Peyer's patch (tissue), 4 donors: ENCODE measurements around the gene ZER1.

Source experiments
- POLR2A ChIP-seq, 2 donors: fragments of 450-650 bp; IDR thresholded peaks; one replicate each; pipeline ENCODE4 v1.5.1; 2017; ENCODE audit warnings: antibody characterized with exemption in 2 of 2, mild to moderate bottlenecking in 2 of 2, moderate library complexity in 2 of 2
- TF ChIP-seq, protein P1 (sequence below), 6 experiments: fragments of 450-650 bp in 4 of 6; fragments of 200-600 bp in 2 of 6; sonication (generic) in 1 of 6; IDR thresholded peaks; one replicate each; pipeline ENCODE4 v1.5.1; 2017 to 2019; ENCODE audit warnings: antibody characterized with exemption in 6 of 6, mild to moderate bottlenecking in 3 of 6, moderate library complexity in 1 of 6

GRCh38 chr9:128716581-128717254 lies 55.0 kb downstream of the ZER1 start:
- TF ChIP-seq, protein P1, sequence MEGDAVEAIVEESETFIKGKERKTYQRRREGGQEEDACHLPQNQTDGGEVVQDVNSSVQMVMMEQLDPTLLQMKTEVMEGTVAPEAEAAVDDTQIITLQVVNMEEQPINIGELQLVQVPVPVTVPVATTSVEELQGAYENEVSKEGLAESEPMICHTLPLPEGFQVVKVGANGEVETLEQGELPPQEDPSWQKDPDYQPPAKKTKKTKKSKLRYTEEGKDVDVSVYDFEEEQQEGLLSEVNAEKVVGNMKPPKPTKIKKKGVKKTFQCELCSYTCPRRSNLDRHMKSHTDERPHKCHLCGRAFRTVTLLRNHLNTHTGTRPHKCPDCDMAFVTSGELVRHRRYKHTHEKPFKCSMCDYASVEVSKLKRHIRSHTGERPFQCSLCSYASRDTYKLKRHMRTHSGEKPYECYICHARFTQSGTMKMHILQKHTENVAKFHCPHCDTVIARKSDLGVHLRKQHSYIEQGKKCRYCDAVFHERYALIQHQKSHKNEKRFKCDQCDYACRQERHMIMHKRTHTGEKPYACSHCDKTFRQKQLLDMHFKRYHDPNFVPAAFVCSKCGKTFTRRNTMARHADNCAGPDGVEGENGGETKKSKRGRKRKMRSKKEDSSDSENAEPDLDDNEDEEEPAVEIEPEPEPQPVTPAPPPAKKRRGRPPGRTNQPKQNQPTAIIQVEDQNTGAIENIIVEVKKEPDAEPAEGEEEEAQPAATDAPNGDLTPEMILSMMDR (IDR thresholded peaks at IDR 0.05), result no peak
- TF ChIP-seq POLR2A (IDR thresholded peaks at IDR 0.05), result no peak
